ENCODE measurements around the gene ARHGAP45.

The ARHGAP45 gene

GRCh38 chr19:1054102-1055027 is 12.6 kb upstream of the ARHGAP45 start:
- no peak for DNase-seq (ENCODE audit: low read depth in 3 of 3, low spot score in 1 of 3)

GRCh38 chr19:1055028-1055425 is 11.9 kb upstream of the ARHGAP45 start:
- no peak for DNase-seq (ENCODE audit: low read depth in 3 of 3, low spot score in 1 of 3)

GRCh38 chr19:1055886-1056620 is 10.9 kb upstream of the ARHGAP45 start:
- DNase-seq (ENCODE audit: low read depth in 3 of 3, low spot score in 1 of 3), result no peak

GRCh38 chr19:1057176-1057855 is 9.7 kb upstream of the ARHGAP45 start:
- no peak for DNase-seq (ENCODE audit: low read depth in 3 of 3, low spot score in 1 of 3)

GRCh38 chr19:1058112-1058511 is 8.9 kb upstream of the ARHGAP45 start:
- no peak for DNase-seq (ENCODE audit: low read depth in 3 of 3, low spot score in 1 of 3)

GRCh38 chr19:1060689-1061088 is 6.3 kb upstream of the ARHGAP45 start:
- no peak for DNase-seq (ENCODE audit: low read depth in 3 of 3, low spot score in 1 of 3)

- no peak for DNase-seq (ENCODE audit: low read depth in 3 of 3, low spot score in 1 of 3)
Observed at GRCh38 chr19:1061987-1062386, 5.0 kb upstream of the ARHGAP45 start.

GRCh38 chr19:1062387-1063029 is 4.5 kb upstream of the ARHGAP45 start:
- DNase-seq (ENCODE audit: low read depth in 3 of 3, low spot score in 1 of 3), result no peak

GRCh38 chr19:1063030-1063908 is 3.7 kb upstream of the ARHGAP45 start:
- DNase-seq (ENCODE audit: low read depth in 3 of 3, low spot score in 1 of 3), result no peak

GRCh38 chr19:1063909-1064660 is 2.9 kb upstream of the ARHGAP45 start:
- no peak for DNase-seq (ENCODE audit: low read depth in 3 of 3, low spot score in 1 of 3)

- peak in 2 of 3 donors; percentile 58 to 64 for DNase-seq (ENCODE audit: low read depth in 3 of 3, low spot score in 1 of 3)
Observed at GRCh38 chr19:1064661-1065605, 2.0 kb upstream of the ARHGAP45 start.

GRCh38 chr19:1065606-1066109 is 1.3 kb upstream of the ARHGAP45 start:
- no peak for DNase-seq (ENCODE audit: low read depth in 3 of 3, low spot score in 1 of 3)

- DNase-seq (ENCODE audit: low read depth in 3 of 3, low spot score in 1 of 3), result no peak
Observed at GRCh38 chr19:1066251-1066747, 668 bp upstream of the ARHGAP45 start.

GRCh38 chr19:1067341-1067957 is 482 bp downstream of the ARHGAP45 start:
- DNase-seq (ENCODE audit: low read depth in 3 of 3, low spot score in 1 of 3), result peak in 1 of 3 donors; percentile 40

GRCh38 chr19:1068009-1069001 is 1.3 kb downstream of the ARHGAP45 start:
- peak in 1 of 3 donors; percentile 58 for DNase-seq (ENCODE audit: low read depth in 3 of 3, low spot score in 1 of 3)

Measured in stimulated activated CD4-positive, alpha-beta T cell treated with anti-CD3 and anti-CD28 coated beads, TNF-alpha, amount 100 ng/mL, for 1 hour (primary cell).